HEK293 (cell line): ENCODE data around the gene CYREN.

Source experiments
- CTCF ChIA-PET: fragments of 350-600 bp; formaldehyde crosslinking; extraction: SDS; loops from one replicate; lab custom pipeline; 2021; ENCODE audit warnings: antibody characterized with exemption; lab: Yijun Ruan, JAX
- POLR2A ChIA-PET: fragments of 300-600 bp; formaldehyde crosslinking; extraction: SDS; loops from one replicate; lab custom pipeline; 2020; ENCODE audit warnings: antibody characterized with exemption, inconsistent platforms; lab: Yijun Ruan, JAX
- H3K27ac ChIP-seq: fragments of 200-500 bp; sonication (Bioruptor generic); 2 replicates; pipeline ENCODE4 v1.5.1; 2014; ENCODE audit warnings: low read depth, low read length, control low read depth, inconsistent platforms; ENCODE audit errors: extremely low read depth
- H3K36me3 ChIP-seq, 2 experiments: fragments of 200-500 bp in 1 of 2; sonication (Bioruptor generic) in 1 of 2; 1 replicate in 1 of 2; 2 replicates in 1 of 2; pipeline ENCODE4 v1.5.1; 2014 to 2017; ENCODE audit warnings: inconsistent platforms in 2 of 2, low read length in 2 of 2; ENCODE audit not compliant: control insufficient read depth in 2 of 2, insufficient read depth in 1 of 2
- H3K4me1 ChIP-seq: fragments of 200-500 bp; sonication (Bioruptor generic); 2 replicates; pipeline ENCODE4 v1.5.1; 2014; ENCODE audit warnings: mild to moderate bottlenecking, low read length, inconsistent platforms; ENCODE audit not compliant: control insufficient read depth, insufficient read depth
- H3K4me3 ChIP-seq: 2 replicates; pipeline ENCODE4 v1.5.1; 2011; ENCODE audit warnings: low read depth, mild to moderate bottlenecking, control low read depth, low read length, moderate library complexity
- H3K9me3 ChIP-seq: fragments of 200-500 bp; sonication (Bioruptor generic); 2 replicates; pipeline ENCODE4 v1.5.1; 2014; ENCODE audit warnings: low read depth, low read length, inconsistent platforms; ENCODE audit not compliant: control insufficient read depth, insufficient read depth
- BCL11A ChIP-seq: fragments of 450-650 bp; formaldehyde crosslinking; IDR thresholded peaks from 2 replicates; pipeline ENCODE4 v1.5.1; 2016; ENCODE audit warnings: low read depth, missing biosample characterization, missing genetic modification characterization
- GLI2 ChIP-seq: fragments of 450-650 bp; formaldehyde crosslinking; IDR thresholded peaks from 2 replicates; pipeline ENCODE4; 2017; ENCODE audit warnings: missing biosample characterization, missing genetic modification characterization, low read depth, borderline replicate concordance
- HOXA7 ChIP-seq: sonication (generic); formaldehyde crosslinking; IDR thresholded peaks from 2 replicates; pipeline ENCODE4 v1.8.1; 2022; ENCODE audit warnings: missing genetic modification reagents, borderline replicate concordance
- KLF9 ChIP-seq: fragments of 450-650 bp; formaldehyde crosslinking; IDR thresholded peaks from 2 replicates; pipeline ENCODE4 v1.5.1; 2016; ENCODE audit warnings: missing biosample characterization, missing genetic modification characterization, low read depth
- MYNN ChIP-seq: fragments of 450-650 bp; formaldehyde crosslinking; IDR thresholded peaks from 2 replicates; pipeline ENCODE4 v1.5.1; 2016; ENCODE audit warnings: missing biosample characterization, missing genetic modification characterization, borderline replicate concordance
- SALL2 ChIP-seq: fragments of 450-650 bp; formaldehyde crosslinking; IDR thresholded peaks from 2 replicates; pipeline ENCODE4 v1.5.0; 2017; ENCODE audit warnings: missing biosample characterization, mild to moderate bottlenecking, missing genetic modification characterization, borderline replicate concordance
- ZBTB21 ChIP-seq: fragments of 450-650 bp; formaldehyde crosslinking; IDR thresholded peaks from 2 replicates; pipeline ENCODE4 v1.5.1; 2017; ENCODE audit warnings: missing biosample characterization, missing genetic modification characterization
- ZNF121 ChIP-seq: fragments of 450-650 bp; formaldehyde crosslinking; IDR thresholded peaks from 2 replicates; pipeline ENCODE4 v1.5.1; 2016; ENCODE audit warnings: missing biosample characterization, missing genetic modification characterization
- ZNF23 ChIP-seq: fragments of 450-650 bp; formaldehyde crosslinking; IDR thresholded peaks from 2 replicates; pipeline ENCODE4 v1.5.1; 2016; ENCODE audit warnings: missing biosample characterization, missing genetic modification characterization, borderline replicate concordance
- ZNF555 ChIP-seq: fragments of 450-650 bp; formaldehyde crosslinking; conservative IDR thresholded peaks from 2 replicates; pipeline ENCODE4 v1.5.1; 2017; ENCODE audit warnings: missing biosample characterization, mild to moderate bottlenecking, missing genetic modification characterization, inconsistent platforms
- ZNF600 ChIP-seq: fragments of 450-650 bp; formaldehyde crosslinking; IDR thresholded peaks from 2 replicates; pipeline ENCODE4 v1.5.1; 2016; ENCODE audit warnings: missing biosample characterization, missing genetic modification characterization
- ZNF701 ChIP-seq: fragments of 450-650 bp; formaldehyde crosslinking; IDR thresholded peaks from 2 replicates; pipeline ENCODE4 v1.5.1; 2016; ENCODE audit warnings: missing biosample characterization, missing genetic modification characterization
- TF ChIP-seq, protein P1 (sequence below): fragments of 450-650 bp; formaldehyde crosslinking; IDR thresholded peaks from 2 replicates; pipeline ENCODE4 v1.5.1; 2016; ENCODE audit warnings: missing biosample characterization, missing genetic modification characterization, borderline replicate concordance
- TF ChIP-seq, protein P2 (sequence below): fragments of 450-650 bp; formaldehyde crosslinking; optimal IDR thresholded peaks from 2 replicates; pipeline ENCODE3; 2016; ENCODE audit warnings: missing biosample characterization, mild to moderate bottlenecking, missing genetic modification characterization
- TF ChIP-seq, protein P3 (sequence below): fragments of 450-650 bp; formaldehyde crosslinking; IDR thresholded peaks from 2 replicates; pipeline ENCODE4 v1.5.1; 2016; ENCODE audit warnings: missing biosample characterization, missing genetic modification characterization
- TF ChIP-seq, protein P4 (sequence below): fragments of 450-650 bp; formaldehyde crosslinking; IDR thresholded peaks from 2 replicates; pipeline ENCODE4 v1.5.1; 2017; ENCODE audit warnings: missing biosample characterization, mild to moderate bottlenecking, missing genetic modification characterization, moderate library complexity

The CYREN gene

DNA sequence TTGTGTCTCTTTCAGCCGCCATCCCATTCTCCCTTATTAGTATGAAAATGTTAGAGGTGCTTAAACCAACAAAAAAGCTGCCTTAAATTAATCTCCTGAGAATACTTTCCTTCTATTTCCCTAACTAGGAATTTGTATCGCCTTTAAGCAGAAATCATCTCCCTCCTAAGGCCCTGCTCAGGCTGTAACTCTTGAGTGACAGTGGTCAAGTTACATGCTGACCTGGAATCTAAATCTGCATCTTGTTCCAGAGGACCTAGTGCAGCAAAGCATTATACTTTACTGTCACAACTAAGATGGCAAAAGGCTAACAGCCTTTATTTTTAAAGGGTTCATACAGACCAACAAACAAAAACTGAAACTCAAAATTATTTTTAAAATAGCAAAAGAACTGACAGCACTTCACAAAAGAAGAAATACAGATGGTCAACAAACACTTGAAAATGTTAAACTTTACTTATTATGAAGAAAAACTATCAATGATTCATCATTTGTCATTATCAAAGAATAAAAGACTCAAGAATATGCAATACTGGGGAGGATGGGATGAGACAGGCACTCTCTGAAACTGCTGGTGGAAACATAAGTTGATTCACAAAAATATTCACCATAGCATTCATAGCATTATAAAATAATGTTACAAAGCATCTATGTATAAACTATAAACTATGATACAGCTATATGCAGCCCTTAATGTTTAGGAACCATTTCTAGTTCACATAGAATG is 11.0 kb downstream of the CYREN start:
- no peak overlapping the region for H3K27ac ChIP-seq
- no peaks in the 10 kb centered on the region for H3K4me1 ChIP-seq
- peaks cover 0 to 10% of the 10 kb centered on the region in 2 experiments; a peak in 1 of 3 replicates for H3K36me3 ChIP-seq
- no peak overlapping the region for H3K4me3 ChIP-seq
- H3K9me3 ChIP-seq = no peaks in the 10 kb centered on the region
- ChIA-PET CTCF (interaction anchor here (0.6 kb wide), 1 partner anchor 133 kb away, joined by 3 read pairs; no protein-coding TSS in a partner anchor), POLR2A (no interaction called here)
- TF ChIP-seq BCL11A (tag by site-specific recombination) (no peak), MYNN (tag by site-specific recombination) (no peak), KLF9 (tag by site-specific recombination) (no peak), ZNF23 (tag by site-specific recombination) (no peak), ZNF555 (tag by site-specific recombination) (no peak), ZNF121 (tag by site-specific recombination) (no peak), ZNF701 (tag by site-specific recombination) (no peak), HOXA7 (CRISPR knock-in tag) (no peak), ZNF600 (tag by site-specific recombination) (no peak), ZBTB21 (tag by site-specific recombination) (no peak), GLI2 (no peak), SALL2 (tag by site-specific recombination) (no peak)
- TF ChIP-seq, protein P1, sequence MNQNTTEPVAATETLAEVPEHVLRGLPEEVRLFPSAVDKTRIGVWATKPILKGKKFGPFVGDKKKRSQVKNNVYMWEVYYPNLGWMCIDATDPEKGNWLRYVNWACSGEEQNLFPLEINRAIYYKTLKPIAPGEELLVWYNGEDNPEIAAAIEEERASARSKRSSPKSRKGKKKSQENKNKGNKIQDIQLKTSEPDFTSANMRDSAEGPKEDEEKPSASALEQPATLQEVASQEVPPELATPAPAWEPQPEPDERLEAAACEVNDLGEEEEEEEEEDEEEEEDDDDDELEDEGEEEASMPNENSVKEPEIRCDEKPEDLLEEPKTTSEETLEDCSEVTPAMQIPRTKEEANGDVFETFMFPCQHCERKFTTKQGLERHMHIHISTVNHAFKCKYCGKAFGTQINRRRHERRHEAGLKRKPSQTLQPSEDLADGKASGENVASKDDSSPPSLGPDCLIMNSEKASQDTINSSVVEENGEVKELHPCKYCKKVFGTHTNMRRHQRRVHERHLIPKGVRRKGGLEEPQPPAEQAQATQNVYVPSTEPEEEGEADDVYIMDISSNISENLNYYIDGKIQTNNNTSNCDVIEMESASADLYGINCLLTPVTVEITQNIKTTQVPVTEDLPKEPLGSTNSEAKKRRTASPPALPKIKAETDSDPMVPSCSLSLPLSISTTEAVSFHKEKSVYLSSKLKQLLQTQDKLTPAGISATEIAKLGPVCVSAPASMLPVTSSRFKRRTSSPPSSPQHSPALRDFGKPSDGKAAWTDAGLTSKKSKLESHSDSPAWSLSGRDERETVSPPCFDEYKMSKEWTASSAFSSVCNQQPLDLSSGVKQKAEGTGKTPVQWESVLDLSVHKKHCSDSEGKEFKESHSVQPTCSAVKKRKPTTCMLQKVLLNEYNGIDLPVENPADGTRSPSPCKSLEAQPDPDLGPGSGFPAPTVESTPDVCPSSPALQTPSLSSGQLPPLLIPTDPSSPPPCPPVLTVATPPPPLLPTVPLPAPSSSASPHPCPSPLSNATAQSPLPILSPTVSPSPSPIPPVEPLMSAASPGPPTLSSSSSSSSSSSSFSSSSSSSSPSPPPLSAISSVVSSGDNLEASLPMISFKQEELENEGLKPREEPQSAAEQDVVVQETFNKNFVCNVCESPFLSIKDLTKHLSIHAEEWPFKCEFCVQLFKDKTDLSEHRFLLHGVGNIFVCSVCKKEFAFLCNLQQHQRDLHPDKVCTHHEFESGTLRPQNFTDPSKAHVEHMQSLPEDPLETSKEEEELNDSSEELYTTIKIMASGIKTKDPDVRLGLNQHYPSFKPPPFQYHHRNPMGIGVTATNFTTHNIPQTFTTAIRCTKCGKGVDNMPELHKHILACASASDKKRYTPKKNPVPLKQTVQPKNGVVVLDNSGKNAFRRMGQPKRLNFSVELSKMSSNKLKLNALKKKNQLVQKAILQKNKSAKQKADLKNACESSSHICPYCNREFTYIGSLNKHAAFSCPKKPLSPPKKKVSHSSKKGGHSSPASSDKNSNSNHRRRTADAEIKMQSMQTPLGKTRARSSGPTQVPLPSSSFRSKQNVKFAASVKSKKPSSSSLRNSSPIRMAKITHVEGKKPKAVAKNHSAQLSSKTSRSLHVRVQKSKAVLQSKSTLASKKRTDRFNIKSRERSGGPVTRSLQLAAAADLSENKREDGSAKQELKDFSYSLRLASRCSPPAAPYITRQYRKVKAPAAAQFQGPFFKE (tag by site-specific recombination) = no peak
- TF ChIP-seq, protein P2, sequence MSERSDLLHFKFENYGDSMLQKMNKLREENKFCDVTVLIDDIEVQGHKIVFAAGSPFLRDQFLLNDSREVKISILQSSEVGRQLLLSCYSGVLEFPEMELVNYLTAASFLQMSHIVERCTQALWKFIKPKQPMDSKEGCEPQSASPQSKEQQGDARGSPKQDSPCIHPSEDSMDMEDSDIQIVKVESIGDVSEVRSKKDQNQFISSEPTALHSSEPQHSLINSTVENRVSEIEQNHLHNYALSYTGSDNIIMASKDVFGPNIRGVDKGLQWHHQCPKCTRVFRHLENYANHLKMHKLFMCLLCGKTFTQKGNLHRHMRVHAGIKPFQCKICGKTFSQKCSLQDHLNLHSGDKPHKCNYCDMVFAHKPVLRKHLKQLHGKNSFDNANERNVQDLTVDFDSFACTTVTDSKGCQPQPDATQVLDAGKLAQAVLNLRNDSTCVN (tag by site-specific recombination) = no peak
- TF ChIP-seq, protein P3, sequence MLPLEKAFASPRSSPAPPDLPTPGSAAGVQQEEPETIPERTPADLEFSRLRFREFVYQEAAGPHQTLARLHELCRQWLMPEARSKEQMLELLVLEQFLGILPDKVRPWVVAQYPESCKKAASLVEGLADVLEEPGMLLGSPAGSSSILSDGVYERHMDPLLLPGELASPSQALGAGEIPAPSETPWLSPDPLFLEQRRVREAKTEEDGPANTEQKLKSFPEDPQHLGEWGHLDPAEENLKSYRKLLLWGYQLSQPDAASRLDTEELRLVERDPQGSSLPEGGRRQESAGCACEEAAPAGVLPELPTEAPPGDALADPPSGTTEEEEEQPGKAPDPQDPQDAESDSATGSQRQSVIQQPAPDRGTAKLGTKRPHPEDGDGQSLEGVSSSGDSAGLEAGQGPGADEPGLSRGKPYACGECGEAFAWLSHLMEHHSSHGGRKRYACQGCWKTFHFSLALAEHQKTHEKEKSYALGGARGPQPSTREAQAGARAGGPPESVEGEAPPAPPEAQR (tag by site-specific recombination) = no peak
- TF ChIP-seq, protein P4, sequence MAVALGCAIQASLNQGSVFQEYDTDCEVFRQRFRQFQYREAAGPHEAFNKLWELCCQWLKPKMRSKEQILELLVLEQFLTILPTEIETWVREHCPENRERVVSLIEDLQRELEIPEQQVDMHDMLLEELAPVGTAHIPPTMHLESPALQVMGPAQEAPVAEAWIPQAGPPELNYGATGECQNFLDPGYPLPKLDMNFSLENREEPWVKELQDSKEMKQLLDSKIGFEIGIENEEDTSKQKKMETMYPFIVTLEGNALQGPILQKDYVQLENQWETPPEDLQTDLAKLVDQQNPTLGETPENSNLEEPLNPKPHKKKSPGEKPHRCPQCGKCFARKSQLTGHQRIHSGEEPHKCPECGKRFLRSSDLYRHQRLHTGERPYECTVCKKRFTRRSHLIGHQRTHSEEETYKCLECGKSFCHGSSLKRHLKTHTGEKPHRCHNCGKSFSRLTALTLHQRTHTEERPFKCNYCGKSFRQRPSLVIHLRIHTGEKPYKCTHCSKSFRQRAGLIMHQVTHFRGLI = no peak
